GM18519 (cell line): ENCODE results near the gene MDFI.

Experiments
- ATAC-seq: cut with Tn5 transposase; IDR thresholded peaks from one replicate; pipeline ENCODE4 v1.9.1; 2021; ENCODE audit warnings: mild to moderate bottlenecking, moderate library complexity; ENCODE audit not compliant: unreplicated experiment, low FRiP score

MDFI gene

DNA sequence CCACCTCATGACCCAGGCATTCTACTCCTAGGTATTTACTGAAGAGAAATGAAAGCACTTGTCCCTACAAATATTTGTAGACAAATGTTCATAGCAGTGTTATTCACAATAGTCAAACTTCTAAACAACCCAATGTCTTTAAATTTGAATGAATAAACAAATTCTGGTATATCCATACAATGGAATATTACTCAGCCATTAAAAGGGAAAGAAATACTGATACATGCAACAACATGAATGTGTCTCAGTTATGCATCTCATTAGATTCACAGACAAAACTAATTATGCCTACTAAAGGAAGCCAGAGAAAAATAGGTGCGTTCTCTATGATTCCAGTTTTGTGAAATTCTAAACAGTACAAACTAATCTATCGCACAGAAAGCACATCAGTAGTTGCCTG, 30.7 kb downstream of the MDFI start:
- no peak for ATAC-seq

GRCh38 chr6:41670703-41671360, 32.6 kb downstream of the MDFI start:
- no peak for ATAC-seq

- ATAC-seq, result no peak
These were observed 33.1 kb downstream of the MDFI start for GRCh38 chr6:41671376-41671775.

DNA sequence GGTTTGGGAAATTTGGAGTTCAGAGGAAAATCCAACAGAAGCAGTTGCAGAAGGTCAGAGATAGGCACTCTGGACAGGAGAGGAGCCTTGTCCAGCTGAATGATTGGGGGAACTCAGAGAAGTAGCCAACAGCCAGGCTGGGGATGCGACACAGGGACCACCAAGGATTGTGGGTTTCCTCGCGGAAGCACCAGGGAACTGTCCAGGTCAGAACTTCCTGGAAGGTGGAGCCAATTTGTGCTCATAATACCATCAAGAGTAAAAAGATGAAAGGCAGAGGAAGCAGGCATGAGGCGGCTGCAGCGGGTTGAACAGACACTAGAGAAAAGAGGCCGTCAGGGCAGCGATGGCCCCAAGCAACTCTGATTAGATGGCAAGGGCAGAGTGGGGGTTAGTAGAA, 33.7 kb downstream of the MDFI start:
- ATAC-seq, result no peak

DNA sequence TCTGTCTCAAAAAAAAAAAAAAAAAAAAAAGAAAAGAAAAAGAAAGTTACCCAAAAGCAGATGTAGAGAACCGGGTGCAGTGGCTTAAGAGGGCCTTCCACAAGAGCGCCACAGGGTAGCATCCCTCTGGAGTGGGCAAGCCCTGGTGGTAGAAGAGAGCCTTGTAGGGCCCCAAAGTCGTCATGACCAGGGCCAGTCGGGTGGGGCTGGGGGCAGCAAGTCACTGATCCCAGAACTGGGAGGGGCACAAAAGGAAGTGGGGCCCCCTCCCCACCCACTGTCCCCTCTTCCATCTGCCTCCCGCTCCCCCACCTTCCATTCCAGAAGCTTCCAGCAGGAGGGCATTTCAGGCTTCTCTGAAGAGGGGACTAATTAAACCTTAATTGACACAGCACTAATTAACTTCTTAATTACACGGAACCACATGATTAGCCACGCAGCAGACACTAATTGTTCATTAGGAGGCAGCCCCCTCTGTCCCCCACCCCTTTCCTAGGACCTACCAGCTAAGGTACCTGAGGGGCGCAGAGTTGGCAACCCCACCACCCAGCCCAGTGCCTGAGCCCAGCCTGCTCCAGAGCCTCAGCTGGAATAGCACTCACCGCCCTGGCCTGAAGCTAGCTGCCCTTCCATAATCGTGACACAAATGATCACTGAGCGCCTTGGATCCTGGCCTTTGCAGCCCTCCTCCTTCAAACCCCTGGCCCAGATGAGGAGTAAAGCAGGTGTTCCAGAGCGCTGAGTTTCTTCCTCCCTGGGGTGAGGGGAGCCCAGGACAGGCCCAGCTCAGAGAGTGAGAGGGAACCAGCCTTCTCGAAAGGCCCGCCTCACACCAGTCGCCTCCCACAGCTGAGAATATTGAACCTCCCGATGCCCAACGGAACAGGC, 34.8 kb downstream of the MDFI start:
- no peak for ATAC-seq

GRCh38 chr6:41673704-41674000, 35.4 kb downstream of the MDFI start:
- no peak for ATAC-seq

DNA sequence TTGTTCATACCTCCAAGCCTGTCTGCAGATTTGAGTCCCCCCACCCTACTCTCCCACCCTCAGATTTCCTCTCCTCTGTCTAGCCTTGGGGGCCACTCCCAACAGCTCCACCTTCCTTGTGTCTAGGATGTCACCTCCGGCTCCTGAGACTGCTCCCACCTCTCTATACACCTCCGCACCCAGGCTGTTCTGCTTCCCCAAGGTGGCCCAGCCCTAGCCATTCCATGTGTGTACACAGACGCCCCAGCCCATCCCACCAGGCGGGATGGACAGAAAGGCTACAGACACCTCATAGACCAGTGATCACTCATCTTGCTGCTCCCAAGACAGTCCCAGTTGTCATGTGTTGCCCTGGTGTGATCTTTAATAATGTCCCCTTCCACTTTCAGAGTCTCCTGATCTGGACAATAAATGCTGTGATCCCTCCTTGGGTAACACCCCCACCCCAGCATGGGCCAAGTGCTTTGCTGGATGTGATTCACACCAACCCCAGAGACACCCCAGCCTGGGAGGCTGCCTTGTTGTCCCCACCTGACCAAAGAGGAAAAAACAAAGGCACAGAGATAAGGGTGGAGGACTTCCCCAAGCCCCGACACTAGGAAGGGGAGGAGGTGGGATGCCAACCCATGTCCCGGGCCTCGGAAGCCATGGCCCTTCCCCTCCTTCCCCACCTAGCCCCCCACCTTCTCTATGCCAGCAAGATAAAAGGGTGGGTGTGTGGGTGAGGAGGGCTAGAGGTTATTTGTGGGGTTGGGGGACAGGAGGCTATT, 36.1 kb downstream of the MDFI start:
- ATAC-seq, result no peak

GRCh38 chr6:41675176-41675775, 37.0 kb downstream of the MDFI start:
- no peak for ATAC-seq

- ATAC-seq, result no peak
These were observed 37.7 kb downstream of the MDFI start for GRCh38 chr6:41675992-41676391.

- no peak for ATAC-seq
These were observed 38.2 kb downstream of the MDFI start for GRCh38 chr6:41676431-41676830.

GRCh38 chr6:41677124-41677921, 39.1 kb downstream of the MDFI start:
- no peak for ATAC-seq

- no peak for ATAC-seq
These were observed 40.3 kb downstream of the MDFI start for GRCh38 chr6:41678511-41679084.

DNA sequence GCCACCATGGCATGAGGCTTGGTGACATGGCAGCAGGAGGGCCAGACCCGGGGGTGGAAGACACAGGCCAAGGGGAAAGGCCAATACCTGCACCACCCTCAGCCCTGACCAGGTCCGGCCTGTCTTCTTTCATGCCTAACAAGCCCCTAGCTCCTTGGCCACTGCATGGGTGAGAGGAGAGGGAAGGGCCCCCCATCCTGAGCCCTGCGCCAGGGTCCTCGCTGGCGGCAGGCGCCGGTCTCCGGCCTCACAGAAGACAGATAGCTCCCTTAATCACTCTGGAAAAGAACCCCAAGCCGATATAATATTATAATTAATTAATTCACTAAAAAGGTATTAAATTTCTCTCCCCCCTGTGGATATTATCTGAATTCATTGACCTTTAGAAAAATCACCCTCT, 41.4 kb downstream of the MDFI start:
- ATAC-seq, result no peak

- no peak for ATAC-seq
These were observed 42.1 kb downstream of the MDFI start for GRCh38 chr6:41680182-41680965.

DNA sequence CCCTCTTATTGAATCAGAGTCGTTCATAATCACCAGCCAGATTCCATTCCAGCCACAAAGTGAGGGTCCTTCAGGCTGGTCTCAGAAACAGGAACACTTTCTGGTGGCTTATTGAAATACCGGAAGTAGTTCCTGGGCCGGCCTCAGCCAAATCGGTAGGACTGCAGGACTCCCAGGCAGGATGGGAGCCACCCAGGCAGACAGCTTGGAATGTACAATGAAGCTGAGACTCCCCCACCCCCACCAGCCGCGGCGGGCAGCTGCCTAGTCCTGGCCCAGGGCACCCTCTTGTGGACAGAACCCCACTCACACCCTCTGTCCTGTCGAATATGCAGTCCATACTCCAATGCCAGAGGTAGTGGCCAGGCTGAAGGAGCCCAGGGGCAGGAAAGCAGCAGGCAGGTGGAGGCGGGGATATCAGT, 43.8 kb downstream of the MDFI start:
- no peak for ATAC-seq

DNA sequence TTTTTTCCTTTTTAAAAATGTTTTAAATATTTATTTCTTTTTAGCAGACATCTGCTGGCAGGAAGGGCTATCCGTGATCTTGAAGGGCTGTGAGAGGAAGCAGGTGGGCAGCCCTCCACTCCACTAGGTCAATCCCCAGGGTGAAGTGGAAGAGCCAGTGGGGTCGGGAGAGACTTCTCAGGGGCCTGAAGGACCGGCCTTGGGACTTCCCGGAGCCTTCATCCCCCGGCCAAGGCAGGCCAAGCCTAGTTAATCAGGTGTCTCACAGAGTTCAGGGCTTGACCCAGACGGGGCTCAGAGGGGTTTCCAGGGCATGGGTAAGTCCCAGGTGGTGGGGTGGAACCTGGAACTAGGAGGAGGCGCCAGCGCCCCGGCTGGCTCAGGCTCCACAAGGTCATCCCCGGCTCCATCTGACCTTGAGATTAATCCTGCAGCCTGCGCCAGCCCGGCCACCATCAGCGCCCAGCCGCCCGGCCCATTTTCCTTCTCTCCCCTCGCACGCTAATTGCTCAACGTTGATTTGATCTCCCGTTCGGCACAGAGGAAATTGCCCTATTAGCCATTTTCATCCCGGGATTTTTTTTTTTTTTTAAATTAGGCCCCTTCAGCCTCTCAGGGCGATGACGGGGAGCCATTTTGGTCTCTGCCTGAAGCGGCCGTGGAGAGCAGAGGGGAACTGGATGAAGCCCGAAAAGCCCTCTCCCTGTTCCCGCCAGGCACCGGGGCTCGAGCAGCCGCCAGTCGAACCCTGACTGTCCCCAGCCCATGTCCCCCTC, 44.4 kb downstream of the MDFI start:
- no peak for ATAC-seq

DNA sequence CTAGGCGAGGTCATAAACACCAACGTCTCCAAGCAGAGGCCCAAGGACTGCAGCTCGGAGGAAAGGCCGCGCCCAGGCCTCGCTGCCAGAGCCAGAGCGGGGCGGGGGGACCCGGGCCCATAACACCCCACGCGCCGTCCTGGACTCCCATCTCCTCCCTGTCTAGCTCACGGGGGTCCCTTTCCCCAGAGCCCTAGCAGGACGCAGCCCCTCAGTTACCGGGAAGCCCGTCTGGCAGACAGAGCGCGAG, 44.9 kb downstream of the MDFI start:
- no peak for ATAC-seq

DNA sequence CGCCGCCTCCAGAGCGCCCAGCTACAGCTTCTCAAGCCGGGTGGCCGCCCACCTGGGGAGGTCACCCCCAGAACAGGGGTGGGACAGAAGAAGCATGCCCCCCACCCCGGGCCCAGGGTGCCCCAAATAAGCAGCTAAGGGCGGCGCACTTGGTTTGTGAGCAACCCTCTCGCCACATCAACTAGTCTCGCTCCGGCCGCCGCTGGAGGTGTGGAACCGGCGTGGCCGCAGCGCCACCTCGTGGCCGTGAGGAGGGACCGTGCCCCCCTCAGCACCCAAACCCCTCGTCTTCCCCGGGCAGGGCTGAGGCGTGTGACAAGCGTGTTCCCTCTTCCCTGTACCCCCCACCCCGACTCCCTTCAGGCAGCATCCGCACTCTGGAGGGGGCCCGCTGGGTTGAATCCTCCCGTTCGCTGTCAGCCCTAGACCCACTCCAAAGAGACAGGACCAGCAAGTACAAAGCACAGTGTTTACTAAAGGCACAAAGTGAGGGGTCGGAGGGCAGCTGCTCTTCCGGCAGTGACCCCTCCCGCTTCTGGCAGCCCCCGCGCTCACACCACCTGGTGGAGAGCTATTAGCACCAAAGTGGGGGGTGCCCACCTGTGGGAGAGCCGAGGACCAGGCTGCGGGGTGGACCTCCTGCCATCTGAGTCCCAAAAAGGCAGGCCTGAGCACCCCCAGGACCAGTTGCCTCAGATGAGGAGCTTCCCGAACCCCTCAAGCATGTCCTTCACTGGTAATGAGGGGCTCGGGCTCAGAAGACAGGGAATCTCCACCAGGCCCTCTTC, 45.4 kb downstream of the MDFI start:
- ATAC-seq, result no peak
